ENCODE data around the gene ZSWIM1. TPM values are rescaled to one million over a fixed set of nuclear protein-coding genes. Genes with fewer than 3 reads are reported as not detected.

The ZSWIM1 gene
- total RNA-seq, 1 experiment from 2014 or later, result 7.6 TPM

- TSS peak; percentile 11 for BruUV-seq (replicated peaks)
- no peak for TF ChIP-seq CTCF (IDR thresholded peaks at IDR 0.05; ENCODE audit: unreplicated experiment)
- H3K9me3 Mint-ChIP-seq (ENCODE audit: unreplicated experiment), result no peaks in the 10 kb centered on the region
- intact Hi-C loops (cut with micrococcal nuclease), result no loop called here
- CTCF ChIA-PET, result interaction anchor here (0.7 to 2.0 kb wide), 3 partner anchors 14 to 405 kb away, joined by 3 to 6 read pairs (median 3); partner anchors contain the start of gene ACOT8
- no peaks in the 10 kb centered on the region for H3K27me3 Mint-ChIP-seq (ENCODE audit: insufficient read depth, unreplicated experiment)
- H3K4me3 Mint-ChIP-seq (ENCODE audit: unreplicated experiment), result no peak overlapping the region
- peak overlapping the region; percentile 31 for H3K27ac Mint-ChIP-seq (ENCODE audit: low read depth, unreplicated experiment)
- peaks cover 67% of the 10 kb centered on the region for H3K36me3 Mint-ChIP-seq (ENCODE audit: insufficient read depth, unreplicated experiment)
- DNase-seq (ENCODE audit: unreplicated experiment), result no peak
- POLR2A ChIA-PET, result interaction anchor here (0.9 to 1.6 kb wide), 7 partner anchors 7 to 246 kb away, joined by 3 to 8 read pairs (median 4); partner anchors contain the start of genes ACOT8, SNX21, ZSWIM1 and ZSWIM3
- H3K4me1 Mint-ChIP-seq (ENCODE audit: insufficient read depth, unreplicated experiment), result no peaks in the 10 kb centered on the region
Observed at GRCh38 chr20:45842169-45842812, 38.7 kb upstream of the ZSWIM1 start.

DNA sequence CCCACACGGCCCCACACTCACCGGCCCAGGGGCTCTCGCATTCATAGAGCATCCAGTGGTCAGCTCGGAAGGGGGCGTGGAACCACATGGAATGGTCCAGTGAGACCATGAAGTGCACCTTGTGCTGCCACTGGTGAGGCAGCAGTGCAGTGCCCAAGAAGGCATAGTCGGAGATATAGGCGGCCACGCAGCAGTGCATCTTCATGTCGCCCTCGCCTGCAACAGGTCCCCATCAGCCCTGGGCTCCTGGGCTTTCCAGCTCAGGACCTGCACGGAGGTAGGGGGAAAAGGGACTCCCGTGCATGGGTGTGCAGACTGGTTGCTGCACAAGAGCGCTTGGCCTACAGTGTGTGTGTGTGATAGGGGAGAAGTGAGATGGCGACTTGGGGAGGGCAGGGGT, 37.5 kb upstream of the ZSWIM1 start:
- intact Hi-C loops (cut with micrococcal nuclease), result no loop called here
- DNase-seq (ENCODE audit: unreplicated experiment), result no peak
- Mint-ChIP-seq H3K36me3 (ENCODE audit: insufficient read depth, unreplicated experiment) (peaks cover 70% of the 10 kb centered on the region), H3K27ac (ENCODE audit: low read depth, unreplicated experiment) (no peak overlapping the region), H3K4me3 (ENCODE audit: unreplicated experiment) (no peak overlapping the region), H3K9me3 (ENCODE audit: unreplicated experiment) (no peaks in the 10 kb centered on the region), H3K4me1 (ENCODE audit: insufficient read depth, unreplicated experiment) (no peaks in the 10 kb centered on the region), H3K27me3 (ENCODE audit: insufficient read depth, unreplicated experiment) (no peaks in the 10 kb centered on the region)
- ChIA-PET CTCF (interaction anchor here (1.9 to 2.0 kb wide), 2 partner anchors 44 to 127 kb away, joined by 6 read pairs; no protein-coding TSS in a partner anchor), POLR2A (no interaction called here)
- BruUV-seq (replicated peaks), result no TSS peak
- TF ChIP-seq CTCF (IDR thresholded peaks at IDR 0.05; ENCODE audit: unreplicated experiment), result no peak

- TF ChIP-seq CTCF (IDR thresholded peaks at IDR 0.05; ENCODE audit: unreplicated experiment), result no peak
- intact Hi-C loops (cut with micrococcal nuclease), result no loop called here
- H3K9me3 Mint-ChIP-seq (ENCODE audit: unreplicated experiment), result no peaks in the 10 kb centered on the region
- H3K4me3 Mint-ChIP-seq (ENCODE audit: unreplicated experiment), result no peak overlapping the region
- BruUV-seq (replicated peaks), result no TSS peak
- ChIA-PET CTCF (interaction anchor here (0.6 to 1.9 kb wide), 2 partner anchors 125 to 409 kb away, joined by 3 to 6 read pairs; no protein-coding TSS in a partner anchor), POLR2A (interaction anchor here (0.6 to 1.6 kb wide), 4 partner anchors 10 to 23 kb away, joined by 3 to 5 read pairs (median 4); partner anchors contain the start of gene SNX21)
- H3K27ac Mint-ChIP-seq (ENCODE audit: low read depth, unreplicated experiment), result no peak overlapping the region
- H3K27me3 Mint-ChIP-seq (ENCODE audit: insufficient read depth, unreplicated experiment), result no peaks in the 10 kb centered on the region
- peaks cover 58% of the 10 kb centered on the region for H3K36me3 Mint-ChIP-seq (ENCODE audit: insufficient read depth, unreplicated experiment)
- no peaks in the 10 kb centered on the region for H3K4me1 Mint-ChIP-seq (ENCODE audit: insufficient read depth, unreplicated experiment)
- DNase-seq (ENCODE audit: unreplicated experiment), result no peak
Observed at GRCh38 chr20:45845452-45845851, 35.6 kb upstream of the ZSWIM1 start.

GRCh38 chr20:45848421-45848820, 32.6 kb upstream of the ZSWIM1 start:
- no peak for DNase-seq (ENCODE audit: unreplicated experiment)
- no TSS peak for BruUV-seq (replicated peaks)
- no peak overlapping the region for H3K27ac Mint-ChIP-seq (ENCODE audit: low read depth, unreplicated experiment)
- intact Hi-C loops (cut with micrococcal nuclease), result no loop called here
- no peaks in the 10 kb centered on the region for H3K9me3 Mint-ChIP-seq (ENCODE audit: unreplicated experiment)
- ChIA-PET CTCF (interaction anchor here (0.6 to 1.9 kb wide), 3 partner anchors 29 to 242 kb away, joined by 3 to 4 read pairs (median 3); no protein-coding TSS in a partner anchor), POLR2A (interaction anchor here (0.7 kb wide), 1 partner anchor 15 kb away, joined by 3 read pairs; the partner anchor contains the start of gene SNX21)
- TF ChIP-seq CTCF (IDR thresholded peaks at IDR 0.05; ENCODE audit: unreplicated experiment), result no peak
- no peaks in the 10 kb centered on the region for H3K27me3 Mint-ChIP-seq (ENCODE audit: insufficient read depth, unreplicated experiment)
- peaks cover 46% of the 10 kb centered on the region for H3K36me3 Mint-ChIP-seq (ENCODE audit: insufficient read depth, unreplicated experiment)
- H3K4me1 Mint-ChIP-seq (ENCODE audit: insufficient read depth, unreplicated experiment), result no peaks in the 10 kb centered on the region
- H3K4me3 Mint-ChIP-seq (ENCODE audit: unreplicated experiment), result no peak overlapping the region

Measured in MCF 10A (cell line).